WI38 (cell line): Measurements from ENCODE around the gene TNKS2.

Experiments used
- H3K4me3 ChIP-seq: 2 replicates; pipeline ENCODE4 v1.5.1; 2011; ENCODE audit warnings: low read depth, mild to moderate bottlenecking, control low read depth, low read length
- TF ChIP-seq, protein P1 (sequence below): IDR thresholded peaks from 2 replicates; pipeline ENCODE4 v1.5.1; 2012; ENCODE audit warnings: low read depth, mild to moderate bottlenecking, control low read depth, low read length

TNKS2 gene

DNA sequence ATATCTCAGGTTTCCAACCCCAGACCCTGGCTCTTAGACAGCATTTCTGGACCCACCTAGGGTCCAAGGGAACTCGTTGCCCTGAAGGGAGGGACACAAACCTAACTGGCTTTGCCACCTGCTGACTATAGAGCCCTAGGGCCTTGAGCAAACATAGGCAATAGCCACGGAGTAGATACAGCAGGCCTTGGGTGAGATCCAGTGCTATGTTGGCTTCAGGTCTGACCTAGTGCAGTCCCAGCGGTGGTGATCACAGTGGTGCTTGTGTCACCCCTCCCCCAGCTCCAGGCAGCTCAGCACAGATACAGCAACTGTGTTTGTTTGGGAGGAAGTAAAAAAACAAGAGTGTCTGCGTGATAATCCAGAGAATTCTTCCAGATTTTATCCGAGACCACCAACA, 9.7 kb upstream of the TNKS2 start:
- TF ChIP-seq, protein P1, sequence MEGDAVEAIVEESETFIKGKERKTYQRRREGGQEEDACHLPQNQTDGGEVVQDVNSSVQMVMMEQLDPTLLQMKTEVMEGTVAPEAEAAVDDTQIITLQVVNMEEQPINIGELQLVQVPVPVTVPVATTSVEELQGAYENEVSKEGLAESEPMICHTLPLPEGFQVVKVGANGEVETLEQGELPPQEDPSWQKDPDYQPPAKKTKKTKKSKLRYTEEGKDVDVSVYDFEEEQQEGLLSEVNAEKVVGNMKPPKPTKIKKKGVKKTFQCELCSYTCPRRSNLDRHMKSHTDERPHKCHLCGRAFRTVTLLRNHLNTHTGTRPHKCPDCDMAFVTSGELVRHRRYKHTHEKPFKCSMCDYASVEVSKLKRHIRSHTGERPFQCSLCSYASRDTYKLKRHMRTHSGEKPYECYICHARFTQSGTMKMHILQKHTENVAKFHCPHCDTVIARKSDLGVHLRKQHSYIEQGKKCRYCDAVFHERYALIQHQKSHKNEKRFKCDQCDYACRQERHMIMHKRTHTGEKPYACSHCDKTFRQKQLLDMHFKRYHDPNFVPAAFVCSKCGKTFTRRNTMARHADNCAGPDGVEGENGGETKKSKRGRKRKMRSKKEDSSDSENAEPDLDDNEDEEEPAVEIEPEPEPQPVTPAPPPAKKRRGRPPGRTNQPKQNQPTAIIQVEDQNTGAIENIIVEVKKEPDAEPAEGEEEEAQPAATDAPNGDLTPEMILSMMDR, result no peak
- no peak overlapping the region for H3K4me3 ChIP-seq

DNA sequence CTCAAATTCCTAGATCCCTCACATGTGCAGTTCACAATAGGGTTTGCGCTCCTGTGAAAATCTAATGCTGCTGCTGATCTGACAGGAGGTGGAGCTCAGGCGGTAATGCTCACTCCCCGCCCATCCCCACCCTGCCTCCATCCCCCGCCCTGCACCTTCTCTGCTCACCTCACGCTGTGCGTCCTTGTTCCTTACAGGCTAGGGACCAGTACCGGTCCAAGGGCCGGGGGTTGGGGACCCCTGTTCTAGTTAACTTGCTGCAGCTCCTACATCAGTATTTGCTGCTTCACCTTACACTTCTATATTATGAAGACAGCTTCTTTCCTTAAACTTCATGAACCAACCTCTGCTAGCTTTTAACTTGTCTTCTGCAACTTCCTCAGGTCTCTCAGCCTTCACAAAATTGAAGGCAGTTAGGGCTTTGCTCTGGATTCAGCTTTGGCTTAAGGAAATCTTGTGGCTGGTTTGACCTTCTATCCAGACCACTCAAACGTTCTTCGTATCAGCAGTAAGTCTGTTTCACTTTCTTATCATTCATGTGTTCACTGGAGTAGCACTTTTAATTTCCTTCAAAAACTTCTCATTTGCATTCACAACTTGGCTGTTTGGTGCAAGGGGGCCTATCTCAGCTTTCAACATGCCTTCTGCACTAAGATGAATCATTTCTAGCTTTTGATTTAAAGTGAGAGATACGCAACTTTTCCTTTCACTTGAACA, 1.7 kb upstream of the TNKS2 start:
- peak overlapping the region; percentile 36 for H3K4me3 ChIP-seq

DNA sequence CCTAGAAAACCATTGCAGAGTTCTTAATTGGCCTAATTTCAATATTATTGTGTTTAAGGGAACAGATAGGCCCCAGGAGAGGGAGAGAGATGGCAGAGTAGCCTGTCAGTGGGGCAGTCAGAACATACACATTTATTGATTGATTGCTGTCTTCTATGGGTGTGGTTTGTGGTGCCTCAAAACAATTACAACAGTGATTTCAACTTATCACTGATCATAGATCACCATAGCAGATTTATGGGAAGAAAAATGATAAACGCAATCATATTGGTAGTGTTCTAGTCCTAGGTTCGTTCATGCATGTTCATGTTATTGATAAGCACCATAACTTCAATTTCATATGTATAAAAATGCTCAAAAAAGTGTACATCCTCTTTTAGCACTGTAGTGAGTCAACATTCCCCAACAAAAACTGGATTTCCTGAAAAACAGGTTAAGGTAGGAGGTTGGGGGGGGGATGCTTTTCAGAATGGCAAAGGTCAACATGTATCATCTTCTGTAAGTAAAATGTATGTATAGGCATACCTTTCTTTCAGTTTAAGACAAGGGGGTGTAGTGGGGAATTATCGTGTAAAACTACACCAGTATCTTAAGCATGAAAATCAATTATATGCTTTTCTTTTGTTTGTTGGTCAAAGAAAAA, 1.1 kb upstream of the TNKS2 start:
- TF ChIP-seq, protein P1, result no peak
- peak overlapping the region; percentile 99 for H3K4me3 ChIP-seq

More for the DNA sequence above, 1.7 kb upstream of the TNKS2 start:
- TF ChIP-seq, protein P1, result no peak

DNA sequence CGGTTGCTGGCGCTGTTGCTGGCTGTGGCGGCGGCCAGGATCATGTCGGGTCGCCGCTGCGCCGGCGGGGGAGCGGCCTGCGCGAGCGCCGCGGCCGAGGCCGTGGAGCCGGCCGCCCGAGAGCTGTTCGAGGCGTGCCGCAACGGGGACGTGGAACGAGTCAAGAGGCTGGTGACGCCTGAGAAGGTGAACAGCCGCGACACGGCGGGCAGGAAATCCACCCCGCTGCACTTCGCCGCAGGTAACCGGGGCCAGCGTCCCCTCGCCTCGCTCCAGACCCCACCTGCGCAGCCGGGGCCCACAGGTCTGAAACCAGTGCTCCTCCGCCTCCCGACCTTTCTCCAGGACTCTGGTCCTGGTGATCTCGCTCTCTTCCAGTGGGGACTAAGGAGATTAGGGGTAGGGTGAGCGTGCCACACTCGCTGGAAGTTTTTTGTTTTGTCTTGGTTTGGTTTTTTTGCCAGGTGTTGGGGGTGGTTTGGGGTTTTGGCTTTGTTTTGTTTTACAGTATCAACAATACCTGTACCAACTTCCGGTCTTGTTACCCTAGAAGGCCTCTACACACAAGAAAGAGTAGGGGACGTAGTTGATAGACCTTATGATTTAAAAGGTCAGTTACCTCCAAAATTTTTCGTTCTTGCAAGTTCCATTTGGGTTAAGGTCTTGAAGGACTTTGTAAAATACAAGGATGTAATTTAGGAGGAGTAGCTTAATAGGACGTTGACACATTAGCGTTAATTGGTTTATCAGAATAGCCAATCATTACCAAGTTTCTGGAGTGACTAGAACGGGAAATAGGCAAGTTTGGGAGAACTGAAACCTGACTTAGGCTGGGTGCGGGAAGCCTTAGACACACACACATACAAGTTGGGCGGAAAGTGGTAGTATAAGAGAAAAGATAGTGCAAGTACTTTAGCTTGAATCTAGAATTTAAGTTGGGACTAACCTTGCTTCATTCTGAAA, 704 bp downstream of the TNKS2 start:
- H3K4me3 ChIP-seq, result peak overlapping the region; percentile 99

DNA sequence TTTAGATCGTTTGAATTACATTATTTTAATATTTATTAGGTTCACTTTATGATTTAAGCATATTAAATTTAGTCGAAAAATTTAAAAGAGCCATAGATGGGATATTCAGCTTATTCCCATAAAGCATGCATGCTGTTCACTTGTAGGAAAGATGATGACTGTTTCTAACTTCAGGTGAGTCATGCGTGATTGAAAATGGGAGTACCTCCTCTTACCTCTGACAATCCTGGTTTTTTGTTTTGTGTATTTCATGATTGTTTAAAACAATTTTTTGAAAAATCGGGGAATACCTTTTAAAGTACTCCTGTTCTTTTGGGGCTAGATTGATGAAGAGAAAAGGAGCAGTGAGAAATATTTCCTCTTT, 1.4 kb downstream of the TNKS2 start:
- H3K4me3 ChIP-seq, result peak overlapping the region; percentile 99
- TF ChIP-seq, protein P1, result no peak

More for the DNA sequence above, 704 bp downstream of the TNKS2 start:
- TF ChIP-seq, protein P1, result no peak

DNA sequence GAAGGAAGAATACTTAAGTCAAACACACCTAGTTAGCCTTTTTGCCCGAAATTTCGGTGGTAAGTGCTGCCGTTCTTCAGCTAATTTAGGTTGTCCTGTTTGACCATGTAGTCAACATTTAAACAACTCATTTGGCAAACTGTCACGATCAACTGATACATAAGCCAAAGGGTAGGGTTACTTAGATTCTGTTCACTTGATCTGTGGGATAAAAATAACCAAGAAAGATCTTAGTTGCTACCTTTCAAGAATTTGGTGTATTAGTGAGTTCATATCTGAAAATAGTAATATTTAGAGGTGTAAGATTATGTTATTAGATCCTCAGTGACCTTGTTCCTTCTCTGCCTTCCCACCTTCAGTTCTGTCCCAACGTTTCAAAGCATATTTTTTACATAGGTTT, 2.0 kb downstream of the TNKS2 start:
- TF ChIP-seq, protein P1, result no peak
- H3K4me3 ChIP-seq, result peak overlapping the region; percentile 99
